Stimulated activated CD4-positive, alpha-beta T cell treated with anti-CD3 and anti-CD28 coated beads, Interleukin-4, amount 100 ng/mL, for 1 hour (primary cell): ENCODE measurements around the gene CLNS1A.
"Not testable (repeated sequence)": the region's sequence is repeated elsewhere in the genome, so short reads cannot be mapped to it uniquely, and the experiment has no call there.

ENCODE experiments used
- DNase-seq: peaks from one replicate; pipeline ENCODE4 v3.0.0-alpha.2; 2020

CLNS1A gene

GRCh38 chr11:77617892-77618291, 19.7 kb downstream of the CLNS1A start:
- no peak for DNase-seq

DNA sequence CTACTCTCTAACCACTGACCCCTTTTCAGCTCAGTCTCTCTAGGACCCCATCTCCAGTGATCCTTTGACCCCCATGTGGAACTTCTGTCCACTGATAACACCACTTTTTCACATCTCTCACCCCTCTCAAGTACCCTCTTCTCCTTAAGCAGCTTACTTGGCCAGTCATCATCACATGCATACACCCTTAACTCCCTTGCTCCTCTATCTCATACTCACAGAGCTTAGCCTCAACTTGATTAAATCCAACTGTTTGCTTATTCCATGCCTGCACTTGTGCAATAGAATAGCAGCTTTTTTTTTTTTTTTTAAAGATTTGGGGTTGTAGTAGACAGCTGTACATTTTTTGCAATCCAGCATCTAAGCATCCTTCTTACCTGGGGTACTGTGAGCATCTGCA, 25.7 kb downstream of the CLNS1A start:
- DNase-seq, result no peak

DNA sequence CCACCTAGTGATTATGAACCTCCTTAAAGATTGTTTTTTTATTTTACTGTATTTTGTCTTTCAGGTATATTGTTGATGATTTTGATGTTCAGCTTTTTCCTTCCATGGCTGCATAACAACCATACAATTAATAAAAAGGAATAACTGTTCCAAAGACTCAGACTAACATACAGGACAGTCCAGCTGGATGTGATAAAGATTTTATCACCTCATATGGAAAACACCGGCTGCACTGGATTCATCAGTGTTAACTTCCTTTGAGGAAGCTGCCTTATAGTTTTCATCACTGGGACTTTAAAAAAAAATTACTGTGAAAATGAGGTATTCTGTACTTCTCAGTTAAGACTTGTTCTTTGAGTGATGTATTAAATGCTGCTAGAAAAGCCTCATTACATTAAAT, 28.4 kb downstream of the CLNS1A start:
- no peak for DNase-seq

DNA sequence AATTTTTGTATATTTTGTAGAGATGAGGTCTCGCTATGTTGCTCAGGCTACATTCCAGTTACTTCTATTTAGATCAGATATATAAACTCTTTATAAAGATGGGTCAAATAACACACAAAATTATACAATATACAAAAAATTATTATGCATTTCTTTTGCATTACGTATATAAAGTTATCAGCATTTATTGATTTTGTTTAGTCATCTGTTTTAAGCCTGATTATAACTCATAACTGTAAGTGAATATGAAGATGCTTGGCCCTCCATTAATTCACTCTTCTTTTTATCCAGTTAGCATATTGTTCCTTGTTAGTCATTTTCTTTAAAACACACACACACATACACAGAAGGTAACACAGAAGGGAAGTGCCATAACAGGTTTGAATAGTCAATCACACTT, 33.3 kb downstream of the CLNS1A start:
- DNase-seq, result no peak

DNA sequence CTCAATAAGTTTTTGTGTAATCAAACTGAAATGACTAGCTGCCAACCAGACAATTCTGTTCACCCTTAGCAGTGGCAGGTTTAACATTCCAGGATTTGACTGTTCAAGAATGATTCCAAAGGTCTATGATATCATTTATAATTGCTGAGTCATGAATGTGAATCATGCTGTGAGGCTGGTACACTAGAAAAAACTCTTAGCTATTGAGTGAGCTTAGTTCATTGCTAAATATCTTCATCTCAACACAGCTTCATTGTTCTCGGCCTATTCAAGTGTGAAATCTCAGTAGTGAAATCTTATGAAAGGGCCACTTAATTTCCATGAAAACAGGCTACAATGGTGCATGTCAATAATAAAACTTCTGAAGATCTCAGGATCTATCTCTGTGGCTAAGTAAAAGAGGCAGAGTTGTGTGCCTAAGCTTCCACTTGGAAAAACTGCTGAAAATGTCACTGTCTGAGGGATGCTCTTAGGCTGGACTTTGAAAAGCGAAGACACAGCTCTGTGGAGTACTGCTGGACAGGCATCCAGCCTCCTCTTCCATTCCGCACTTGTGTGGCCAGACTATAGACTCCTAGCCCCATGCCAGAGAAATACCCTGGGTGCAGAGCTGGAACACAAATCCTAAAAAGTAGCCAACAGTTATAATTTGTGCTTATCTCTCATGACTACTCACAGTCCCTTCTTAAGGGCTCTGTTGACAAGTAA, 35.1 kb downstream of the CLNS1A start:
- no peak for DNase-seq

DNA sequence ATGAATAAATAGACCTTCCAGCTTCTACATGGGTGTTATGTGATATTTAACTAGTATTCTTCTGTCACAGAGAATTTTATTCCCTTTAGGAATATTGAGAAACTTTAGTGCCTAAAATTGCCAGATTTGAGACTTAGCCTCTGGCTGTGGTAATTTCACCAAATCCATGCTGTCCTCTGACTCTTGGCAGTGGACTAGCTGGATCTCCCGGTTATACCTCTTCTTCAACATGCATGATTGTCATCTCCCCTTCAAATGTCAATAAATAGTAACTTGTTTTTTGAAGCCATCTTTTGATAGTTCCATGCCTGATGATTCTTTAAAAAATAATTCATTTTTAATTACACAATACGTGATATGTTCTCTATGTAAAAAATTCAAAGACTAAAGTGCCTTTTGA, 39.4 kb downstream of the CLNS1A start:
- no peak for DNase-seq

GRCh38 chr11:77596626-77597025, 41.0 kb downstream of the CLNS1A start:
- no peak for DNase-seq

DNA sequence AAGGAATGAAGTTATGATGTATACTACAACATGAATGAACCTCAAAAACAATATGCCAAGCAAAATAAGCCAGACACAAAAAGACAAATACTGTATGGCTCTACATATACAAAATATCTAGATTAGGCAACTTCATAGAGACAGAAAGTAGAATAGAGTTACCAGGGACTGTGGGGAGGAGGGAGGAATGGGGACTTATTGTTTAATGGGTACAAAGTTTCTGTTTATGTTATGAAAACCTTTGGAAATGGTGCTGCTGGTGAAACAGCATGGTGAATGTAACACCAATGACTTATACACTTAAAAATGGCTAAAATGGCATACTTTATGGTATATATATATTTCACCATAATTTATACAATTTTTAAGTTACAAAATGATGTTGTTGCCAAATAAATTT, 43.7 kb downstream of the CLNS1A start:
- no peak for DNase-seq

DNA sequence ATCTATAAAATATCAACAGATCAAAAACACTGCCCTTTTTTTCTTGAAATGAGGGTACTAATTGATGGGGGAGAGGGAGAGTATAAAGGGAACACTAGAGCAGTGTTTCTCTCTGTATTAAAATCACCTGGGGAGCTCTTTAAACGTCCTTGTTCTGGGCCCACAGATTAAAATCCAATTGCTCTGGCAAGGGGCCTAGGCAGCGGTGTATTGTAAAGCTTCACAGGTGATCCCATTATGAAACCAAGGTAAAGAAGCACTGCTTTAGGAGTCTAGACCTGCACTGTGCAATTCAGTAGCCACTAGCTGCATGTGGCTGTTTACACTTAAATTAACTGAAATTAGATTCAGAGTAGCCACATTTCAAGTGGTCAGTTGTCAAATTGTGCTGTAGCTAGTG, 44.9 kb downstream of the CLNS1A start:
- DNase-seq, result no peak

DNA sequence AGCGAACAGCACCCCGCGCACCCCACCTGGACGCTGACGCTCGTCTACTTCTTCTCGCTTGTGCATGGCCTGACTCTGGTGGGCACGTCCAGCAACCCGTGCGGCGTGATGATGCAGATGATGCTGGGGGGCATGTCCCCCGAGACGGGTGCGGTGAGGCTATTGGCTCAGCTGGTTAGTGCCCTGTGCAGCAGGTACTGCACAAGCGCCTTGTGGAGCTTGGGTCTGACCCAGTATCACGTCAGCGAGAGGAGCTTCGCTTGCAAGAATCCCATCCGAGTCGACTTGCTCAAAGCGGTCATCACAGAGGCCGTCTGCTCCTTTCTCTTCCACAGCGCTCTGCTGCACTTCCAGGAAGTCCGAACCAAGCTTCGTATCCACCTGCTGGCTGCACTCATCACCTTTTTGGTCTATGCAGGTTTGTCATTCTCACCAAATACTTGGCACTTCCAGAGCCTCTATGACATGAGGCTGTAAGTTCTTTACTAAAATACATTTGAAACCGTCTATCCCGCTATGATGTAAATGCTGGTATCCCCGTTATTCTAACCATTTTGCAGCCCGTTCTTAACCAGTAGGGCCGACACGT, 47.3 kb downstream of the CLNS1A start:
- DNase-seq, result peak; percentile 14

DNA sequence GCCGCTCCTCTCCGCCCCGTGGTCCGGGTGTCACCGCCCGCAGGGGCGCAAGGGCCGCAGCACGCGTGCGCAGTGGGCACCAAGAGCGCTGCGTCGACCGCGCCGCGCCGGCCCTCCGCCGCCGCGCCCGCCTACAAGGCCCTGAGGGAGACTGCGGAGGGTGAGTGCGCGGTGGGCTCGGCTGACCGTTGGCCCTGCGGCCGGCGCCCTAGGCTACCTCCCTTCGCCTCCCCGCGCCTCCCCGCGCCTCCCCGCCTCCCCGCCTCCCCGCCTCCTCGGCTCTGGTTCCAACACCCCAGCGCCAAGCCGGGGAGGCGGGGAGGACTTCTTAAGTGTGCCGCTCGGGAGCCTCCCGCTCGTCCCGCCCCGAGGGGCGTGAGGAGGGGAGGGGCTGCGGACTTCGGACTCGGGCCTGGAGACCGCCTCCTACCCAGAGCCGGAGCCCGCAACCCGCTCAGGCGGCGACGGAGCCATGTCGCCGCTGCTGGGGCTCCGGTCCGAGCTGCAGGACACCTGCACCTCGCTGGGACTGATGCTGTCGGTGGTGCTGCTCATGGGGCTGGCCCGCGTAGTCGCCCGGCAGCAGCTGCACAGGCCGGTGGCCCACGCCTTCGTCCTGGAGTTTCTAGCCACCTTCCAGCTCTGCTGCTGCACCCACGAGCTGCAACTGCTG, 47.9 kb downstream of the CLNS1A start, which contains the start of gene AQP11:
TSS of gene AQP11 (plus strand) at position 433 of the 673 bp plus-strand sequence. CDS start at position 473, 40 bp downstream.
- DNase-seq, result peak; percentile 63

- no peak for DNase-seq
Measured at GRCh38 chr11:77589181-77589520, 48.4 kb downstream of the CLNS1A start.

DNA sequence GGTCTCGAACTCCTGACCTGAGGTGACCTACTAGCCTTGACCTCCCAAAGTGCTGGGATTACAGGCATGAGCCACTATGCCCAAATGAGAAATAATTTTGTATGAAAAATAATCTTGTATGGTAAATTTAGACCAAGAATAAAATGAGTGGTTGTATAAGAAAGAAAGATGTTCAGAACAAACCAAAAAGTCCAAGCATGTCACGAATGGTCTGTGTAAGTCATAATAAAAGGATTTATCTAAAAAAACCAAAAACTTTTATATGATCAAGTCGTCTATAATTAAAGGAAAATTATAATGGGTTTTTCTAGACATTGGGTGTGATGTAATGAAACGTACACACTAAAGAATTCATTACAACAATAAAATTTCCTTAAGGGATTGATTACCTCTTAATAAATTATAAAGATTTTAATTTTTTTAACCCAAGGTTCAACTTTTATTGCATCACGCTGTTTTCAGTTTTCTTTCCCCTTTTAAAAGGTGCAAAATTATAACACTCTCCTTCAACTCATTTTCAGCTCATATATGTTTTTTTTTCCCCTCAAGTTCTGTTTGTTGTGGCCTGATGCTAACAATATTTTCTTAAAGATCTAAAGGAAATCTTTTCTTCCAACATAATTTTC, 56.8 kb downstream of the CLNS1A start:
- DNase-seq, result no peak

DNA sequence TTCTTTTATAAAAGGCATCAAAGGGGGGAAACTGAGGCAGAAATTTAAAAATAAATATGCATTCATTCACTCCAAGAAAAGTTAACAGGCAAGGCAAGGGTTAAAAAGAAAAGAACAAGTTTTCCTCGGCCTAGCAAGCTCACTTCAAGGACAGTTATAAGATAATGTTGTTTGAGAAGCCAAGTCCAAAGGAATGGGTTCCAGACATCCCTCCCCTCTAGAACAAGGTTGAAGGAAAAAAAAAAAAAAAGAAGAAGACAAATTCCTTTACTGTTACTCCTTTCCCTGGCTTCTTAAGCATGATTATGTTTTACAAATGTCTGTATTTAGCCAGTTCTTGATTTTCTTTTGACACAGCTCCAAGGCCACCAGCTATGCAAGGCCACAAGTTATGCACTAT, 62.2 kb downstream of the CLNS1A start:
- not testable (repeated sequence) for DNase-seq

GRCh38 chr11:77570896-77571295, 66.7 kb downstream of the CLNS1A start:
- not testable (repeated sequence) for DNase-seq

GRCh38 chr11:77569676-77570070, 67.9 kb downstream of the CLNS1A start:
- no peak for DNase-seq

- DNase-seq, result no peak
Measured at GRCh38 chr11:77568916-77569675, 68.5 kb downstream of the CLNS1A start.

DNA sequence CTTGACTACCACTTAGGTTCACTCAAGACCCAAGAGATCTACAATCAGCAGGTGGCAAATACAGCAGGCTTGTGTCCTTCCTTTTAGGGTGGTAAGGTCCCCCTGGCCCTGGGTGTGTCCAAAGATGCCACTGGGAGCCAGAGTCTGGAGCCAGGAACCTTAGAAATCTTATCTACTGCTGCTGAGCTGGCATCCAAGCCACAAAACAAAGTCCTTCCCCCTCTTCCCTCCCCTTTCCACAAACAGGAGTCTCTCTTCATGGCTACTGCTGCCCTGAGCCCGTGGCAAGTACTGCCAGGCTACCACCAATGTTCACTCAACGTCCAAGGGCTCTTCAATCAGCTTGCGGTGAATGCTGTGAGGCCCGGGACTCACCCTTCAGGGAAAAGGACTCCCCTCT, 69.3 kb downstream of the CLNS1A start:
- DNase-seq, result no peak
